IMR-90 (cell line): ENCODE results near the gene ZNF598.

ENCODE experiments used
- BHLHE40 ChIP-seq: fragments of 150-350 bp; IDR thresholded peaks from 2 replicates; pipeline ENCODE4 v1.6.1; 2016; ENCODE audit warnings: mild to moderate bottlenecking, low read depth, low read length
- CEBPB ChIP-seq: IDR thresholded peaks from 2 replicates; pipeline ENCODE4 v1.6.1; 2012; ENCODE audit warnings: low read depth, low read length, improper control_type of control experiment
- CHD1 ChIP-seq: IDR thresholded peaks from 2 replicates; pipeline ENCODE4 v1.6.1; 2012; ENCODE audit warnings: low read depth, low read length, improper control_type of control experiment
- CTCF ChIP-seq: conservative IDR thresholded peaks from 2 replicates; pipeline ENCODE4 v1.5.1; 2012; ENCODE audit warnings: mild to moderate bottlenecking, low read depth, low read length, improper control_type of control experiment
- FOS ChIP-seq: fragments of 150-350 bp; IDR thresholded peaks from 2 replicates; pipeline ENCODE4 v1.6.1; 2016; ENCODE audit warnings: low read depth, low read length
- MAFK ChIP-seq: IDR thresholded peaks from 2 replicates; pipeline ENCODE4 v1.6.1; 2012; ENCODE audit warnings: low read depth, low read length, improper control_type of control experiment
- MAZ ChIP-seq: IDR thresholded peaks from 2 replicates; pipeline ENCODE4 v1.6.1; 2012; ENCODE audit warnings: low read depth, mild to moderate bottlenecking, low read length, improper control_type of control experiment, moderate library complexity, borderline replicate concordance
- MXI1 ChIP-seq: IDR thresholded peaks from 2 replicates; pipeline ENCODE4 v1.6.1; 2012; ENCODE audit warnings: low read depth, mild to moderate bottlenecking, low read length, moderate library complexity, borderline replicate concordance
- NFE2L2 ChIP-seq: fragments of 150-350 bp; IDR thresholded peaks from 2 replicates; pipeline ENCODE4 v1.6.1; 2016; ENCODE audit warnings: low read depth, mild to moderate bottlenecking, low read length
- POLR2A ChIP-seq: IDR thresholded peaks from 2 replicates; pipeline ENCODE4 v1.6.1; 2012; ENCODE audit warnings: mild to moderate bottlenecking, low read depth, low read length
- RAD21 ChIP-seq: IDR thresholded peaks from 2 replicates; pipeline ENCODE4 v1.6.1; 2012; ENCODE audit warnings: low read length, improper control_type of control experiment
- RFX5 ChIP-seq: IDR thresholded peaks from 2 replicates; pipeline ENCODE4 v1.8.0; 2012; ENCODE audit warnings: low read depth, mild to moderate bottlenecking, low read length, moderate library complexity
- SMC3 ChIP-seq: fragments of 150-350 bp; IDR thresholded peaks from 2 replicates; pipeline ENCODE4 v1.6.1; 2016; ENCODE audit warnings: low read depth, mild to moderate bottlenecking, antibody characterized with exemption, low read length, moderate library complexity
- USF2 ChIP-seq: fragments of 150-350 bp; IDR thresholded peaks from 2 replicates; pipeline ENCODE4 v1.6.1; 2017; ENCODE audit warnings: mild to moderate bottlenecking, antibody characterized with exemption, low read length, low read depth

GRCh38 chr16:1984347-1985225 lies 25.0 kb downstream of the ZNF598 start:
- TF ChIP-seq SMC3 (no peak), CTCF (no peak), MAZ (no peak), USF2 (no peak), MXI1 (no peak), BHLHE40 (no peak), RAD21 (no peak), POLR2A (no peak), CEBPB (no peak), MAFK (no peak), RFX5 (no peak), NFE2L2 (no peak), FOS (no peak), CHD1 (no peak)
